DND-41 (cell line): Measurements from ENCODE around the gene SDHC.
A peak's percentile ranks its signal among the peaks of the same experiment; 100 is the strongest.

ENCODE experiments used
- ATAC-seq: fragments of 200-7000 bp; cut with Tn5 transposase; 3 replicates; pipeline ENCODE4 v1.9.1; 2021; ENCODE audit warnings: low read depth; ENCODE audit not compliant: insufficient read depth
- DNase-seq: peaks from one replicate; pipeline ENCODE4 v3.0.0-alpha.2; 2020
- H2AFZ ChIP-seq: 2 replicates; pipeline ENCODE4 v1.6.0; 2012; ENCODE audit warnings: low read depth, low read length
- H3K27ac ChIP-seq: 2 replicates; pipeline ENCODE4 v1.5.1; 2012; ENCODE audit warnings: low read length, inconsistent platforms
- H3K27me3 ChIP-seq: fragments of 200-600 bp; sonication (generic); 2 replicates; pipeline ENCODE4 v1.6.0; 2012; ENCODE audit warnings: low read length, mild to moderate bottlenecking, inconsistent platforms; ENCODE audit not compliant: insufficient read depth, poor library complexity
- H3K36me3 ChIP-seq: 2 replicates; pipeline ENCODE4 v1.5.1; 2012; ENCODE audit warnings: low read length, inconsistent platforms; ENCODE audit not compliant: insufficient read depth
- H3K4me1 ChIP-seq: 2 replicates; pipeline ENCODE4 v1.5.1; 2012; ENCODE audit warnings: mild to moderate bottlenecking, low read length; ENCODE audit not compliant: insufficient read depth
- H3K4me2 ChIP-seq: 2 replicates; pipeline ENCODE4 v1.6.0; 2012; ENCODE audit warnings: mild to moderate bottlenecking, moderate library complexity, low read length, inconsistent platforms; ENCODE audit not compliant: insufficient read depth
- H3K4me3 ChIP-seq, 2 experiments: fragments of 200-600 bp in 1 of 2; shearing (Covaris generic) in 1 of 2; 2 replicates each; pipeline ENCODE4 v1.5.1; 2012 to 2016; ENCODE audit warnings: inconsistent platforms in 2 of 2, low read length in 2 of 2, mild to moderate bottlenecking in 2 of 2, low read depth in 1 of 2, moderate library complexity in 1 of 2
- H3K79me2 ChIP-seq: 2 replicates; pipeline ENCODE4 v1.6.0; 2012; ENCODE audit warnings: low read length, inconsistent platforms; ENCODE audit not compliant: insufficient read depth
- H3K9ac ChIP-seq: 2 replicates; pipeline ENCODE4 v1.6.0; 2012; ENCODE audit warnings: low read depth, mild to moderate bottlenecking, inconsistent platforms, low read length, moderate library complexity
- H3K9me3 ChIP-seq: 2 replicates; pipeline ENCODE4 v1.5.1; 2012; ENCODE audit warnings: low read length, moderate library complexity, mild to moderate bottlenecking, inconsistent platforms; ENCODE audit not compliant: insufficient read depth, severe bottlenecking
- H4K20me1 ChIP-seq: 2 replicates; pipeline ENCODE4 v1.6.0; 2012; ENCODE audit warnings: low read length; ENCODE audit not compliant: insufficient read depth
- CTCF ChIP-seq: IDR thresholded peaks from 2 replicates; pipeline ENCODE4 v1.5.1; 2012; ENCODE audit warnings: borderline replicate concordance, low read length, moderate library complexity, mild to moderate bottlenecking; ENCODE audit not compliant: poor library complexity, severe bottlenecking; ENCODE audit errors: extremely low read depth
- EZH2 ChIP-seq: IDR thresholded peaks from 3 replicates; pipeline ENCODE4 v1.6.1; 2012; ENCODE audit warnings: borderline replicate concordance, low read depth, mild to moderate bottlenecking, moderate library complexity, low read length, inconsistent platforms; ENCODE audit not compliant: severe bottlenecking

Gene SDHC

GRCh38 chr1:161314201-161314981 is at the start of gene SDHC:
Gene SDHC, plus strand, starts transcription at chr1:161314381. Its CDS starts 25 bp downstream, at chr1:161314406.
- Histone ChIP-seq H4K20me1 (no peaks in the 10 kb centered on the region), H3K27ac (peak within 1 kb of the TSS; percentile 91), H3K4me1 (peaks cover 25% of the 10 kb centered on the region), H3K36me3 (peaks cover 5% of the 10 kb centered on the region; the same call in 1 of the 2 replicates), H3K9ac (peak within 1 kb of the TSS; percentile 89), H3K79me2 (peaks cover 29% of the 10 kb centered on the region), H3K4me2 (peak within 1 kb of the TSS; percentile 89), H3K9me3 (no peaks in the 10 kb centered on the region), H3K27me3 (no peaks in the 10 kb centered on the region), H3K4me3 (peak within 1 kb of the TSS; percentile 93 to 94), H2AFZ (peak within 1 kb of the TSS; percentile 95)
- ATAC-seq (peak; percentile 98), DNase-seq (peak; percentile 91)
- TF ChIP-seq EZH2 = no peak
- TF ChIP-seq CTCF = peak; percentile 51

- Histone ChIP-seq H3K79me2 (no peaks in the 10 kb centered on the region), H3K9me3 (no peaks in the 10 kb centered on the region), H3K36me3 (no peaks in the 10 kb centered on the region), H3K27ac (no peak overlapping the region), H4K20me1 (no peaks in the 10 kb centered on the region), H2AFZ (no peak overlapping the region), H3K4me1 (no peaks in the 10 kb centered on the region), H3K9ac (no peak overlapping the region), H3K4me3 (no peak overlapping the region), H3K4me2 (no peak overlapping the region), H3K27me3 (peaks cover 15% of the 10 kb centered on the region)
- DNase-seq = no peak
- no peak for ATAC-seq
- TF ChIP-seq CTCF (no peak), EZH2 (no peak)
These were observed 48.9 kb upstream of the SDHC start for GRCh38 chr1:161265305-161265704.

- peaks cover 7% of the 10 kb centered on the region for H3K27me3 ChIP-seq
- no peak overlapping the region for H2AFZ ChIP-seq
- no peak overlapping the region for H3K27ac ChIP-seq
- H3K4me3 ChIP-seq = no peak overlapping the region
- no peaks in the 10 kb centered on the region for H4K20me1 ChIP-seq
- no peaks in the 10 kb centered on the region for H3K9me3 ChIP-seq
- TF ChIP-seq CTCF = no peak
- TF ChIP-seq EZH2 = no peak
- DNase-seq (no peak), ATAC-seq (no peak)
- H3K36me3 ChIP-seq = no peaks in the 10 kb centered on the region
- H3K9ac ChIP-seq = no peak overlapping the region
- H3K4me2 ChIP-seq = no peak overlapping the region
- no peaks in the 10 kb centered on the region for H3K79me2 ChIP-seq
- H3K4me1 ChIP-seq = no peaks in the 10 kb centered on the region
These were observed 48.0 kb upstream of the SDHC start for GRCh38 chr1:161266202-161266601.
